HG03460 (cell line): ENCODE measurements around the gene CHL1.

Experiments
- ATAC-seq: cut with Tn5 transposase; IDR thresholded peaks from one replicate; pipeline ENCODE4 v1.9.1; 2021; ENCODE audit not compliant: unreplicated experiment

The CHL1 gene

GRCh38 chr3:330494-331115 lies 134.0 kb downstream of the CHL1 start:
- no peak for ATAC-seq

GRCh38 chr3:331881-332280 lies 135.3 kb downstream of the CHL1 start:
- no peak for ATAC-seq

GRCh38 chr3:332701-333100 lies 136.1 kb downstream of the CHL1 start:
- no peak for ATAC-seq

DNA sequence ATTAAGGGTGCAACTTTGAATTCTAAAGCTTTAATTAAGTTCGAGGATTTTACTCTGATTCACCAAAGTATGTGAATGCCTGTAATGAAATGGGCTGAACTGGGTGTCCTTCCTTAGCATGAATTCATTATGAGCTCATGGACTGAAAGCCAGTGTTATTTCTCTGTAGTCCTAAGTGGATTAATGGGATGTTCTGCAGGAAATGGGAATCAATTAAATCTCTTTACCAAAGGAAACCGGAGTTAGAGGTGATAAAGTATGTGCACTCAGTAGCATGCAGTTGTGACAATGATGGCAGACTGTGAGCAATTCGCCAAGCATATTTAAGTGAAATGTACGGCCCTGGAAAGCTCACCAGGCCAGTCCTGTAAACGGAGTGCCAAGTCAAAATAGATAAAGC lies 138.7 kb downstream of the CHL1 start:
- ATAC-seq = no peak

DNA sequence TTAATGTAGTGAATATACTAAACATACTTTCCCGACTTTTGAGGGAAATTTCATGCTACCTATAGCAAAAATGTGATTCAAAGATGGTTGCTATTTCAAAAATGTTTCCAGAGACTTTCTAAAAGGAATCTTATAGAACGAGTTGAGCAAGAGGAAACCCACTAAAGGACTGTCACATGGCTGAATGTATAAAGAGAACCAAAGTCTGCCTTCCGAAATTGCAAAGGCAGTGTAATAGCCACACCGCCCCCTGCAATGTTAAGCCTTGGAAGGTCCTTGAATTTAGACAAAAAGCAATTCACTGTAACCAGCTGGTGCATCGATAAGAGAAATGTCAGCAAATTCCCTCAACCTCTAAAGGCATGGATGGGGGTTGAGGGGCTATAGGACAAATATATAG lies 142.8 kb downstream of the CHL1 start:
- no peak for ATAC-seq

DNA sequence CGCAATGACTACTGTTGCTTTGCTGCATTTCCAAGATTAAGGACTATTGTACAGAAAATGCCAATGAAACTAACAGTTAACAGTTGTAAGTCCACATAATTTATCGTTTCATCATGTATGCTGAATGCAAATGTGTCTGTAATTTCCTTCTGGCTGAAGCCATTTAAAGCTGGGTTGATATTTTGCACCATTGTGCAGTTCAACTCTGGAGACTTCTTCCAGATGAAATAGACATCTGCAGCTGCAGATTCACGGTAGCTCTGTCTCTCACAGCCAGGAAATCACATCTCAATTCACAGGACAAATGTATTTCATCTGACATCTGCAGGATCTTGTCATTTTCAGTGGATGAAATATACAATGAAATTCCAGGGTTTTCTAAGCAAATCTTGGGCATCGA lies 145.4 kb downstream of the CHL1 start:
- no peak for ATAC-seq

DNA sequence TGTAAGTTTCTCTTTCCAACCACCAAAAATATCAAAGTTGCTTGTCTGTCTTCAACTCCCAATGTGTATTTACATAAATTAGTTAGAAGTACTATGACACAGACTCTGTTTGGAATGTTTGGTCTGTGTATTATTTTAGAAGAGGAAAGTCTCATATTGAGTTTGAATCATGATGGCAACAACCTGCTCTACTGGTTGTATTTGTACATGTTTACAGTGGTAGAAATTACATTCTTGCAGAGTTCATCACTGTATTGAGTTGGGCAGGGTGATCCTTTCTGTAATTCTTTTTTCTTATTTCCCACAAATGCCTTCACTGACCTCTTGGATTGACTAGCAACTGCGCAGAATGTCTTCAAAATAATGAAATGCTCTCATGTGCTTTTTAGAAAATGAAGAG lies 149.6 kb downstream of the CHL1 start:
- no peak for ATAC-seq

DNA sequence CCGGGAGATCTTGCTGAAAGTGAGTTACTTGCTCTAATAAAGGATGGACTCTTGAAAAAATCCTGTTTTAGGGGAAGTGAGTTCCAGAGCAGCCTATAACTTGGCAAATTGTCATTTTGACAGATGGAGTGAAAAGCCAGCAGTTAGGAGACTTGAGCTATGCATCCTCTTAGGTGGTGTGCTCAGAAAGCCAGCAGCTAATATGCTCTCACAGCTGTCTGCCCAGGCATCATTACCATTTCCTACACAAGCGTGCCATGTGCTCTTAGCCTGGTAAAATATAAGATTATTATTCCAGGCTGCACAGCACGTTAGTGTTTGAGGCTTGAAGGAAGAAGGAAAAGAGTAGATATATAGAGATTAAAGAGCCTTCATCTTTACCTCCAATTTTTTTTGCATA lies 151.0 kb downstream of the CHL1 start:
- no peak for ATAC-seq

DNA sequence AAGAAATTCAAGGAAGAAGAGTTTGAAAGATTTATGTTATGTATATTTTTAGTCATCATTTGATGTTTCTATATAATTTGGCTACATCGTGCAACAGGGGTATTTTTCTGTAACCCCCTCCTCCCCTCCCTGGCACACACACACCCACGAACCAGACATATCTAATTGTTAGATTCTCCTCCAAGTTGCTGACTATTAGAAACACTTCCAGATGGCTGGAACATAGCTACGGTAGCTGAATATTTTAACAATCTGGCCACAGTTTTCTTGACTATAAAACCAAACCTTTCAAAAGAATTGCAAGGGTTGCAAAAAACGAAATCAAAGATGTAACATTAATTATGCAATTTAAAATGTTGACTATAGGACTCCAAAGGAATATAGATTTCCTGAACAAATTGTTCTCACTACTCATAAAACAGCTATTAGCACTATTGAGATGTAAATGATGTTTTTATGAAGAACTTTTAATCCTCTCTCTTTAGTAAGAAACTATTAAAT lies 154.4 kb downstream of the CHL1 start:
- no peak for ATAC-seq

DNA sequence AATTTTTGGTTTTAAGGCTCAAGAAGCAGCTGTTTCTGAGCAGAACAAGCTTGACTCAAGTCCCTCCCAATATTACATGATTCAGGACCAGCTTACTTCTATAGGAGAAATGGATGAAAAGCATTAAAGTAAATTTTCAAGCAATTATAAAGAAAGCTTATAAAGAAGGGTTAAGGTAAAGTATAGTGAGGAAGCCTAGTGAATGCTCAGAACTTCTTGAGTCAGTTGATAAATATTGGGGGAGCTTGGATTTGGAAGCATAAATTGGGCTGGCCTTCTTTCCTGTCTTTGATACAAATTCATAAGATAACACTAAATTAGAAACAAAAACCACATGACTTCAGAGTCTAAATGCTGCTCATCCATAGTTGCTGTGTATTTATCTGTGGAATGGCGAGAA lies 156.0 kb downstream of the CHL1 start:
- no peak for ATAC-seq

DNA sequence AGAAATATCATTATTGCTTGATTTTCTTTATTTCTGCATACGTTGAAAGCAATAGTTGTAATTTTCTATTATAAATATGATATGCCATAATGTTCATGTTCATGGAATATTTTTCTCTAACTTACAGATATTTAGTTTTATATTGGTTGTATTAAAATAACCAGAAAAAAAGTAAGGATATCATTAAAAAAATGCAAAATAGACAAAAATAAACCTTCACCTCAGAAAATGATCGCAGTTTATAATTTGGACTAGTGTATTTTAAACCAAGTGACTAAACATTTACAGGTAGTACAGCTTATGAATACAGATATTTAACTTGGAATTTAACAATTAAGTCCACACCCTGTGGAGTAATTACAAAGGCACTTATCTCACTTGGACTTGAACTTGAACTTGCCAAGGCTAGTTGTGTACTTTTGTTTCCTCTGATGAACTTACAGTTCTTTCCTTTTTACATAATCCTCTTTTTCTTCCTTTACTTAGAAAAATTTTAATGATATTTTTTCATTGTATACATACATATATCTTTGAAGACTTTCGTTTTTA lies 156.7 kb downstream of the CHL1 start:
- ATAC-seq = no peak

GRCh38 chr3:354432-354831 lies 157.9 kb downstream of the CHL1 start:
- peak; percentile 67 for ATAC-seq

DNA sequence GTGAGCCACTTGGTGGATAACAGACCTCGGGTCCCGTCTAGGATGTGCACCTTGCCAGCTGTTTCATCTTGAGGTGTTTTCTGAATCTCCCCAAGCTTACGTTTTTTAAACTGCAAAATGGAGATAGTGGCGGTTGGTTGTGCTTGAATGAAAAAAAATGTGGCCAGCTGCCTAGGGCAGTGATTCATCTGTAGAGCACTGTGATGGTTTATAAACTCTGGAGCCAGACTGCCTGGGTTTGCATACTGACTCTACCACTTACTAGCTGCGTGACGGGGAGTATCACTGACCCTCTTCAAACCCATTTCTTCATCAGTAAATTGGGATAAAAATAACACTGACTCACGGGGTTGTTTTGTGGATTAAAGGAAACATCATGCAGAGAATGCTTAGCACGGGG lies 159.1 kb downstream of the CHL1 start:
- ATAC-seq = peak; percentile 36

GRCh38 chr3:356952-357351 lies 160.4 kb downstream of the CHL1 start:
- ATAC-seq = no peak

DNA sequence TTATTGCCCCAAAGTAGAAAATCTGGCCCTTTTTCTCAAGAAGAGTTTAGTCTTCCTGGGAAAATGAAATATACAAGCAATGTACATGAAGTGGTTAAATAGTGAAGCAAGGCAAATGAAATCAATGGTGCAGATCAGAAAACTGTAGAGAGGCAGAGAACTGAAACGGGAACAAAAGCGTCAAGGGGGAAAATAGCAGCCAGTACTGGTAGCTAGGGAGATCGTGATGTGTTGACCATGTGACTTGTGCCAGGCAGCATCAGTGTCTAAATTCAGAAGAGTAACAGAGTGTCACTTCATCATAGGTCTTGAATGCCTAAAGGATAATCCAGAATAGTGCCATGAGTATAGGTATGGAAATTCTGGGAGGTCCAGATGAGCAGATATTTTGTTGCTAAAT lies 163.1 kb downstream of the CHL1 start:
- peak; percentile 77 for ATAC-seq

DNA sequence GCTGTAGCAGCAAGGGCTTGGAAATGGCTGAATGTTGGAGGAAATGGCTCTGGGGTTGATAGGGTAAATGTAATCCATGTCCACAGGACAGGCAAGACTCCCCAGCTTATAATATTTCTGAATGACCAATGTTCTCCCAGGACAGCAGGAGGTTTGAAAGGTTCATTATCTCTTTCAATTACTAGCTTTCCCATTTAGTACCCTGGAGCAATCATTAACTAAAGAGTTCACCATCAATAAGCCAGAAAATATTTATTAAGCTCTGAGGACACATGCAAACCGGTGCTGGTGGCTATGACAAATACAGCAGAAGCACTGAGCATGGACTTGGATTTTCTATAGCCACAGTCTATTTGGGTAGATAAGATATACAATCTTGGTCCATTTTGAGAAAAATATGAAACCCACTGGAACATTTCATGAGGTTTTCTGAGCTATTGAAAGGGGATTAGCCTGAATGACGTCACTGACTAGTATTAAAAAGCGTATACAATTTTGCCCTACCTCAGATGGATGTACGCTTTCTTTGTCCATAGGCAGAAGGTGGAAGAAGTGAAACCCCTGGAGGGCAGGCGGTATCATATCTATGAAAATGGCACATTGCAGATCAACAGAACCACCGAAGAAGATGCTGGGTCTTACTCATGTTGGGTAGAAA lies 166.2 kb downstream of the CHL1 start:
- ATAC-seq = peak; percentile 21

- no peak for ATAC-seq
Measured at GRCh38 chr3:364287-364686, 167.7 kb downstream of the CHL1 start.

- ATAC-seq = peak; percentile 76
Measured at GRCh38 chr3:365268-365667, 168.7 kb downstream of the CHL1 start.

DNA sequence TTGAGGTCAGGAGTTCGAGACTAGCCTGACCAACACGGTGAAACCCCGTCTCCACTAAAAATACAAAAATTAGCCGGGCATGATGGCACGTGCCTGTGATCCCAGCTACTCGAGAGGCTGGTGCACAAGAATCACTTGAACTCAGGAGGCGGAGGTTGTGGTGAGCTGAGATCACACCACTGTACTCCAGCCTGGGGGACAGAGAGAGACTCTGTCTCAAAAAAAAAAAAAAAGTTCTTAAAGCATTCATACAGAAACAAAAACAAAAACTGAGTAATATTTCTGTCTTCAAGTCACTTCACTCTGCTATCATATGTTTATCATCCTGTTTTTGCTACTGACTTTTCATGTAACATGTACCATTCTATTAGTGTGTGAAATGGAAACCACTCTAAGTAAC lies 169.7 kb downstream of the CHL1 start:
- peak; percentile 47 for ATAC-seq

- ATAC-seq = no peak
Measured at GRCh38 chr3:373193-373779, 176.7 kb downstream of the CHL1 start.

DNA sequence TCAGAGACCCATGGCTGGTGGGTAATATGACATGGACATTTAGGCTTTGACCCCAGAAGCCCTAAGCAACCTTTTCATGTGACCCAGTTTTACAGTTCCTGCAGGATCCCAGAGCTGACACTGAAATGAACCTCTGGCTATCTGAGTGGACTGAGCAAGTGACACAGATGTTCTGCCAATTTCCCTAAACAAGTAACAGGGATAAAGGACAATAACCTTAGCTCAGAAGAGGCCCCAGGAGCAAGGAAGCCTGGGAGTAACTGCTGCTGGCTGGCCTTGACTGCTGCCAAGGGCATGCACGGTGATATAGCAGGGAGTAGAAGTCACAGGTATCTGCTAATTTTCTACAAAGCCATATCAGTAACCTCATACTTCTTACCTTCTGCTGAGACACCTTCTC lies 177.9 kb downstream of the CHL1 start:
- no peak for ATAC-seq

- peak; percentile 63 for ATAC-seq
Measured at GRCh38 chr3:377158-377561, 180.6 kb downstream of the CHL1 start.
